B cell (primary cell): ENCODE results near the gene NRAP.

Experiments used
- CTCF ChIP-seq: fragments of 200-600 bp; IDR thresholded peaks from one replicate; pipeline ENCODE4 v1.8.0; 2022; ENCODE audit warnings: antibody characterized with exemption, mild to moderate bottlenecking
- EZH2 ChIP-seq: IDR thresholded peaks from 2 replicates; pipeline ENCODE4 v1.6.1; 2012; ENCODE audit warnings: borderline replicate concordance, low read depth, mild to moderate bottlenecking, moderate library complexity, low read length; ENCODE audit not compliant: insufficient read depth, poor library complexity, severe bottlenecking

- TF ChIP-seq CTCF (no peak), EZH2 (no peak)
Measured at GRCh38 chr10:113557424-113557862, 106.4 kb downstream of the NRAP start.
